ENCODE data around the gene DUSP3. TPM values are rescaled to one million over a fixed set of nuclear protein-coding genes. Genes with fewer than 3 reads are reported as not detected.

The DUSP3 gene
- total and polyA plus RNA-seq, 7 donors: 32.3 to 140 (median 70.4) TPM

DNA sequence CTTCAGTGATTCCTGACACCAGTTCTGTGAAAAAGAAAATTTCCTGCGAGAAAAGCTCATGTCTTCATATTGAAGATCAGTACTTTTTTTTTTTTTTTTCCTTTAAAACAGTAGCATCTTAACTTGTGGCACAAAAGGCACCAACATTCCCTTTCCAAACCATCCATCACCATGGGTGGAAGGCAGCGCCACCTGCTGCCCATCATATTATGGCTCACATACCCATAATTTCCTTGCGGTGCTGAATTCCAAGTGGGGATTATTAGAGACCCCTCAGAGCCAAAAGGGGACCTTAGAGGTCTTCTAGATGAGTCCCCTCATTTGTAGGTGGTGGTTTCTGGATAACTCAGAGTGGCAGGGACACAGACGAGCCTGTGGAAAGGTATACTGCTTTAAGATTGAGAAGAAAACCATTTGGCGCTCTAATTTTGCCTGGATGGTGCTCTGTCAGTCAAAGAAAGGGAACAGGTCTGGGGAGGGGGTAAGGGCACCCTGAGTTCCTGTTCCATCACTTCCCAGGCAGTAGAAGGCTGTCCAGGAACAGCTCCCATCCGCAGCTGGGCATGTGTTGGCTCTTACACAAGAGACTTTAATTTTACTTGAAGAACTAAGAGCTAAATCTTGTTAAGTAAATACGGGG is 12.2 kb downstream of the DUSP3 start:
- Histone ChIP-seq H3K27ac (peak overlapping the region in 2 of 4 donors; percentile 0 to 18), H3K27me3 (no peaks in the 10 kb centered on the region), H3K9me3 (no peaks in the 10 kb centered on the region), H3K36me3 (peaks cover 16 to 50% (median 23%) of the 10 kb centered on the region in 4 donors), H3K4me3 (no peak overlapping the region), H3K4me1 (peaks cover 0 to 12% (median 3%) of the 10 kb centered on the region in 4 donors)
- intact Hi-C loops (cut with DNase I): no loop called here
- peak; percentile 79 for DNase-seq
- TF ChIP-seq POLR2A (IDR thresholded peaks at IDR 0.05): no peak
- TF ChIP-seq, protein P1, sequence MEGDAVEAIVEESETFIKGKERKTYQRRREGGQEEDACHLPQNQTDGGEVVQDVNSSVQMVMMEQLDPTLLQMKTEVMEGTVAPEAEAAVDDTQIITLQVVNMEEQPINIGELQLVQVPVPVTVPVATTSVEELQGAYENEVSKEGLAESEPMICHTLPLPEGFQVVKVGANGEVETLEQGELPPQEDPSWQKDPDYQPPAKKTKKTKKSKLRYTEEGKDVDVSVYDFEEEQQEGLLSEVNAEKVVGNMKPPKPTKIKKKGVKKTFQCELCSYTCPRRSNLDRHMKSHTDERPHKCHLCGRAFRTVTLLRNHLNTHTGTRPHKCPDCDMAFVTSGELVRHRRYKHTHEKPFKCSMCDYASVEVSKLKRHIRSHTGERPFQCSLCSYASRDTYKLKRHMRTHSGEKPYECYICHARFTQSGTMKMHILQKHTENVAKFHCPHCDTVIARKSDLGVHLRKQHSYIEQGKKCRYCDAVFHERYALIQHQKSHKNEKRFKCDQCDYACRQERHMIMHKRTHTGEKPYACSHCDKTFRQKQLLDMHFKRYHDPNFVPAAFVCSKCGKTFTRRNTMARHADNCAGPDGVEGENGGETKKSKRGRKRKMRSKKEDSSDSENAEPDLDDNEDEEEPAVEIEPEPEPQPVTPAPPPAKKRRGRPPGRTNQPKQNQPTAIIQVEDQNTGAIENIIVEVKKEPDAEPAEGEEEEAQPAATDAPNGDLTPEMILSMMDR (IDR thresholded peaks at IDR 0.05): peak; percentile 46 to 89 (median 60)
- WGBS, 2 donors: 70 to 72% methylated on average over 7 of the region's 7 CpGs

DNA sequence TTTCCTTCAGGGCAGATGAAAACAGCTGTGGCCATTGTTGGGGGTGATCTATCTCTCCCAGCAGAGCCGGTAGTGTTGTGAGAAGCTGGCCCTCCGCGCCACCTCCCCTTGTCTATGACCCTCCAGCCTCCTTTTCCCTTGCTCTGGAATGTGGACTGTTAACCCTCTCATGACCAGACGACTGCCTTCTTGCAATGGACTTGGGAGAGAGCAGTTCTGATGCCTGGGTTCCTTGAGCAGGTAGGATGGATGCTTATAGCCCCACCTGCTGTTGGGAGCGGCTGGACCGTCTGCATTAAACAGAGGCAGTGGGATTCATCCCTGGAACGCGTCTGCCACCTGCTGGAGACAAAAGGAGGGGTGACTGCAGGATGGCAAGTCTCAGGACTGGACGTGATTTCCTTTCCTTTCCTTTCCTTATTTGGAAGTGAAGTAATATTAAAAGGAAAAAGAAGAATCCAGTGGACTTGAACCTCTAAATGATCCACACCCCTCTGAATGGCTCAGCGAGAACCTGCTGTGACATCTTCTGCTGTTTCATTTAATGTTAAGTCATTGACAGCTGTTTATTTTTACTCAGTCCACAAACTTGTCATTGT is 18.4 kb downstream of the DUSP3 start:
- Histone ChIP-seq H3K36me3 (no peaks in the 10 kb centered on the region), H3K4me1 (peaks cover 0 to 10% (median 9%) of the 10 kb centered on the region in 4 donors), H3K27me3 (peaks cover 4 to 26% (median 19%) of the 10 kb centered on the region in 3 donors), H3K9me3 (no peaks in the 10 kb centered on the region), H3K27ac (peak overlapping the region in 1 of 4 donors; percentile 44), H3K4me3 (no peak overlapping the region)
- DNase-seq: peak; percentile 96
- 4 to 9% methylated on average over 10 of the region's 10 CpGs for WGBS, 2 donors
- TF ChIP-seq, protein P1 (IDR thresholded peaks at IDR 0.05): peak; percentile 96 to 99 (median 99)
- TF ChIP-seq POLR2A (IDR thresholded peaks at IDR 0.05): no peak
- no peak for TF ChIP-seq POLR2AphosphoS5 (IDR thresholded peaks at IDR 0.05)
- no peak for TF ChIP-seq EP300 (IDR thresholded peaks at IDR 0.05)
- intact Hi-C loops (cut with DNase I): loop anchor here (1.0 to 5.0 kb wide), 3 partner anchors 66 to 183 kb away; partner anchors contain the start of gene CD300LG

DNA sequence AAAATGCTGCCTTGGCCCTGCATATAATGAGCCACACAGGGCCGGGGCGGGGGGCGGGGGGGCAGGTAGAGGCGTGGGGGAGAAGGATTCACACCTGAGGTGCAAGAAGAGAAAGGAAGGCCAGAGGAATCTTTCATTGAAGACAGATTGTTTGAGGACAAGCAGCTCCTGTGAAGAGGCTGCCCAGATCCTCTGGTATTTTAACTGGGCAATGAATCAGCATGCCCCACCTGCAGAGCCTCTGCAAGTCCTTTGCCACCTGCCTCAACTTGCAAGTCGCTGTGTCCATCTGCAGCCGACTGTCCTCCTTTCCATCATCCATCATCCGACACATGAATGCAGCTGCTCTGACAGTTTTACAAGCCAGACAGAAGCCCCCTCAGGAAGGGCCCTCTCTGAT is 18.9 kb downstream of the DUSP3 start:
- DNase-seq: peak; percentile 25
- intact Hi-C loops (cut with DNase I): loop anchor here (1.0 to 5.0 kb wide), 3 partner anchors 66 to 183 kb away; partner anchors contain the start of gene CD300LG
- no peak overlapping the region for H3K4me3 ChIP-seq
- peaks cover 0 to 14% (median 14%) of the 10 kb centered on the region in 4 donors for H3K4me1 ChIP-seq
- 64 to 73% methylated on average over 7 of the region's 7 CpGs for WGBS, 2 donors
- H3K27ac ChIP-seq: no peak overlapping the region
- H3K9me3 ChIP-seq: no peaks in the 10 kb centered on the region
- H3K27me3 ChIP-seq: peaks cover 9 to 31% (median 24%) of the 10 kb centered on the region in 3 donors
- no peak for TF ChIP-seq POLR2AphosphoS5 (IDR thresholded peaks at IDR 0.05)
- TF ChIP-seq EP300 (IDR thresholded peaks at IDR 0.05): no peak
- TF ChIP-seq, protein P1 (IDR thresholded peaks at IDR 0.05): no peak
- no peak for TF ChIP-seq POLR2A (IDR thresholded peaks at IDR 0.05)
- no peaks in the 10 kb centered on the region for H3K36me3 ChIP-seq

DNA sequence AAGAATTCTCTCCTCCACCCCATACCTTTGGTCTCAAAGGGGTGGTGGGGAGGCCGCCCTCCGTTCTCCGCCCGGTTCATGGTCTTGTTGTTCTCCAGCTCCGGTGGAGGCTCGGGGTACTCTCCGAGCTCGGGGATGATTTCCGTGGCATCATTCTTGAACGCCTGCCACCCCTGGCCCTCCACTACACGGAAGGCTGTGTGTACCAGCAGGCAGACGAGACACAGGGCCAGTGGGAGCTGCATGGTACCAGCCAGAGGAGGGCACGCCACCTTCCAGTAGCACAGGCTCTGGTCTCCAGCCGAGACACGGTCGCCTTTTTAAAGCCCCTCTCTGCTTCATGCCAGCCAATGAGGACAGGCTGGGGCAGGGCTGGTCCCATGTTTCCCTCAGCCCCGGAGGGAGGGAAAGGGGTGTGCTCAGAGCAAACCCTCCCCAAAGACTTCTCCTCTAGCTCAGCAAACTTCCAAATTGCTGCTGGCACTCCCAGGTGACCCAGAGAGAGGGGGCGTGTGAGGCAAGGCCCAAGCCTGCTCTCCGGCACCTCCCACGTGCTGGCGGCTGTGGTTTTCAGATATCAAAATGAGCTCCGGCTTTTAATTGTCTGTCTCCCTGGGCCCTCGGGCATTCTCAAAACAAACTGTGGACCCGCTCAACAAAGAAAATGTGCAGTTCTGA is 20.1 kb downstream of the DUSP3 start, which contains the start of gene SOST:
Gene SOST, minus strand, starts transcription at position 295 of the 678 bp plus-strand sequence. Its CDS starts 50 bp downstream, at position 245.
- no peak within 1 kb of the TSS for H3K4me3 ChIP-seq
- 85 to 88% methylated on average over 24 of the region's 24 CpGs for WGBS, 2 donors
- H3K9me3 ChIP-seq: no peaks in the 10 kb centered on the region
- H3K4me1 ChIP-seq: peaks cover 0 to 14% (median 12%) of the 10 kb centered on the region in 4 donors
- no peaks in the 10 kb centered on the region for H3K36me3 ChIP-seq
- TF ChIP-seq POLR2AphosphoS5 (IDR thresholded peaks at IDR 0.05): no peak
- TF ChIP-seq POLR2A (IDR thresholded peaks at IDR 0.05): no peak
- no peak for TF ChIP-seq EP300 (IDR thresholded peaks at IDR 0.05)
- TF ChIP-seq, protein P1 (IDR thresholded peaks at IDR 0.05): no peak
- peak; percentile 47 for DNase-seq
- intact Hi-C loops (cut with DNase I): no loop called here
- peaks cover 10 to 37% (median 29%) of the 10 kb centered on the region in 3 donors for H3K27me3 ChIP-seq
- H3K27ac ChIP-seq: no peak within 1 kb of the TSS

All from sigmoid colon (tissue), 7 donors.